HT1080 (cell line): ENCODE results near the gene HPCAL1. TPM values are rescaled to one million over a fixed set of nuclear protein-coding genes. Genes with fewer than 3 reads are reported as not detected.

ENCODE experiments used
- DNase-seq: peaks from one replicate; pipeline ENCODE4 v3.0.0-alpha.2; 2015; ENCODE audit warnings: low read depth
- total RNA-seq: library from RNA; depleted of rRNA; stranded (reverse); fragments of >200 nt; shearing (Covaris generic); gene quantifications from 2 replicates; pipeline ENCODE4 v1.2.3, GENCODE V29; 2014

Gene HPCAL1
- total RNA-seq, 1 experiment from 2014 or later, result 201 TPM

- DNase-seq, result no peak
These were observed 50.3 kb downstream of the HPCAL1 start for GRCh38 chr2:10352972-10353371.

GRCh38 chr2:10353931-10354330 lies 51.2 kb downstream of the HPCAL1 start:
- no peak for DNase-seq

- no peak for DNase-seq
These were observed 51.7 kb downstream of the HPCAL1 start for GRCh38 chr2:10354399-10354798.

GRCh38 chr2:10355471-10356438 lies 53.1 kb downstream of the HPCAL1 start:
- no peak for DNase-seq

GRCh38 chr2:10356439-10356811 lies 53.7 kb downstream of the HPCAL1 start:
- DNase-seq, result no peak

- no peak for DNase-seq
These were observed 54.8 kb downstream of the HPCAL1 start for GRCh38 chr2:10357193-10358169.

- DNase-seq, result no peak
These were observed 56.5 kb downstream of the HPCAL1 start for GRCh38 chr2:10359246-10359645.

- no peak for DNase-seq
These were observed 57.1 kb downstream of the HPCAL1 start for GRCh38 chr2:10359731-10360329.

- no peak for DNase-seq
These were observed 57.8 kb downstream of the HPCAL1 start for GRCh38 chr2:10360460-10360849.

GRCh38 chr2:10360850-10361588 lies 58.3 kb downstream of the HPCAL1 start:
- no peak for DNase-seq

GRCh38 chr2:10362096-10362897 lies 59.6 kb downstream of the HPCAL1 start:
- DNase-seq, result no peak

- DNase-seq, result no peak
These were observed 60.3 kb downstream of the HPCAL1 start for GRCh38 chr2:10362898-10363454.

- DNase-seq, result no peak
These were observed 61.3 kb downstream of the HPCAL1 start for GRCh38 chr2:10363861-10364610.

GRCh38 chr2:10365412-10365811 lies 62.7 kb downstream of the HPCAL1 start:
- DNase-seq, result no peak

- DNase-seq, result no peak
These were observed 64.0 kb downstream of the HPCAL1 start for GRCh38 chr2:10366601-10367270.

- DNase-seq, result no peak
These were observed 65.1 kb downstream of the HPCAL1 start for GRCh38 chr2:10367472-10368439.
